WERI-Rb-1 (cell line): Measurements from ENCODE around the gene KLF3.
A peak's percentile ranks its signal among the peaks of the same experiment; 100 is the strongest.

Experiments
- DNase-seq: peaks from one replicate; pipeline ENCODE4 v3.0.0-alpha.2; 2020
- H3K27ac ChIP-seq: fragments of 250-450 bp; sonication (Bioruptor Pico); 2 replicates; pipeline ENCODE4 v1.5.1; 2020; ENCODE audit warnings: mild to moderate bottlenecking, moderate library complexity
- H3K27me3 ChIP-seq: fragments of 250-450 bp; sonication (Bioruptor Pico); 2 replicates; pipeline ENCODE4 v1.5.1; 2021; ENCODE audit warnings: mild to moderate bottlenecking, low read depth, moderate library complexity; ENCODE audit not compliant: insufficient read depth, severe bottlenecking
- H3K36me3 ChIP-seq: fragments of 250-450 bp; sonication (Bioruptor Pico); 2 replicates; pipeline ENCODE4 v1.5.1; 2020; ENCODE audit warnings: mild to moderate bottlenecking, moderate library complexity
- H3K4me3 ChIP-seq: 2 replicates; pipeline ENCODE4 v1.5.1; 2011; ENCODE audit warnings: low read depth, mild to moderate bottlenecking, control low read depth, low read length
- H3K9me3 ChIP-seq: fragments of 250-450 bp; sonication (Bioruptor Pico); 2 replicates; pipeline ENCODE4 v1.5.1; 2021; ENCODE audit warnings: mild to moderate bottlenecking, moderate library complexity; ENCODE audit not compliant: severe bottlenecking
- TF ChIP-seq, protein P1 (sequence below): IDR thresholded peaks from 2 replicates; pipeline ENCODE4 v1.5.1; 2011; ENCODE audit warnings: low read depth, mild to moderate bottlenecking, control low read depth, inconsistent platforms, low read length

Gene KLF3

DNA sequence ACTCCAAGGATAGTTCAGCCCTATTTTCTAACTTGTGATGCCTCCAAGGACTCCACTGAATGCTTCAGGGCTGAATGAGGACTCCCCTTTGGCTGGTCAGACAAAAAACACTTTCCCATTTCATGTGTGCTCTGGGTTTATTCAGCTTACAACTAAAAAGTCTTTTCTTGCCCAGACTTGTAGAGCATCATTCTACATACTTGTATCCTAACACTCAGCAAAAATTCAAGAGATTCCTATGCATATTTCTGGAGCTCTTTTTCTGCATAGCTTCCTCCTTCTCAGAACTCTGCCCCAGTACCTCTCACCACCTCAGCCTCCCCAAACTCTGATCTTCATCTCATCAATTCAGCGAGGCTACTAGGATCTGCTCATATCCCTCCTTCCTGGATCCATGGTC, 22.2 kb upstream of the KLF3 start:
- no peak overlapping the region for H3K27ac ChIP-seq
- TF ChIP-seq, protein P1, sequence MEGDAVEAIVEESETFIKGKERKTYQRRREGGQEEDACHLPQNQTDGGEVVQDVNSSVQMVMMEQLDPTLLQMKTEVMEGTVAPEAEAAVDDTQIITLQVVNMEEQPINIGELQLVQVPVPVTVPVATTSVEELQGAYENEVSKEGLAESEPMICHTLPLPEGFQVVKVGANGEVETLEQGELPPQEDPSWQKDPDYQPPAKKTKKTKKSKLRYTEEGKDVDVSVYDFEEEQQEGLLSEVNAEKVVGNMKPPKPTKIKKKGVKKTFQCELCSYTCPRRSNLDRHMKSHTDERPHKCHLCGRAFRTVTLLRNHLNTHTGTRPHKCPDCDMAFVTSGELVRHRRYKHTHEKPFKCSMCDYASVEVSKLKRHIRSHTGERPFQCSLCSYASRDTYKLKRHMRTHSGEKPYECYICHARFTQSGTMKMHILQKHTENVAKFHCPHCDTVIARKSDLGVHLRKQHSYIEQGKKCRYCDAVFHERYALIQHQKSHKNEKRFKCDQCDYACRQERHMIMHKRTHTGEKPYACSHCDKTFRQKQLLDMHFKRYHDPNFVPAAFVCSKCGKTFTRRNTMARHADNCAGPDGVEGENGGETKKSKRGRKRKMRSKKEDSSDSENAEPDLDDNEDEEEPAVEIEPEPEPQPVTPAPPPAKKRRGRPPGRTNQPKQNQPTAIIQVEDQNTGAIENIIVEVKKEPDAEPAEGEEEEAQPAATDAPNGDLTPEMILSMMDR: no peak
- no peak for DNase-seq

DNA sequence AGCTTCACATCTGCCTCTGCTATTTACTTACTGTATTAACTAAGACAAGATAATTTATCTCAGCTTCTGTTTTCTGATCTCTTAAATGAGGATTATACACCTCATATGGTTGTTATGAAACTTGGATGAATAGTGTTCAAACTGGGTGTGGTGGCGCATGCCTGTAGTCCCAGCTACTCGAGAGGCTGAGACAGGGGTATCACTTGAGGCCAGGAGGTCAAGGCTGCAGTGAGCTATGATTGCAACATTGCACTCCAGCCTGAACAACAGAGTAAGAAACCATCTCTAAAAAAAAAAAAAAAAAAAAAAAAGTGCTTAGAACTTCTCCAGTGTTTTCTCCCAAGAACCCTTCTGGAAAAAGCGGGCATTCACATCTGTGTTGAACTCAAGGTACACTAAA, 19.8 kb upstream of the KLF3 start:
- DNase-seq: no peak
- Histone ChIP-seq H3K27me3 (no peaks in the 10 kb centered on the region), H3K4me3 (no peak overlapping the region), H3K9me3 (no peaks in the 10 kb centered on the region), H3K36me3 (no peaks in the 10 kb centered on the region), H3K27ac (no peak overlapping the region)
- TF ChIP-seq, protein P1: no peak

More for the DNA sequence above, 22.2 kb upstream of the KLF3 start:
- Histone ChIP-seq H3K4me3 (no peak overlapping the region), H3K9me3 (no peaks in the 10 kb centered on the region), H3K27me3 (no peaks in the 10 kb centered on the region), H3K36me3 (no peaks in the 10 kb centered on the region)

- DNase-seq: no peak
- no peak overlapping the region for H3K4me3 ChIP-seq
- H3K27ac ChIP-seq: no peak overlapping the region
- no peaks in the 10 kb centered on the region for H3K9me3 ChIP-seq
- H3K36me3 ChIP-seq: no peaks in the 10 kb centered on the region
- no peaks in the 10 kb centered on the region for H3K27me3 ChIP-seq
- TF ChIP-seq, protein P1: no peak
Observed at GRCh38 chr4:38647101-38647819, 16.7 kb upstream of the KLF3 start.

GRCh38 chr4:38650133-38650532, 13.9 kb upstream of the KLF3 start:
- Histone ChIP-seq H3K27me3 (no peaks in the 10 kb centered on the region), H3K4me3 (no peak overlapping the region), H3K36me3 (no peaks in the 10 kb centered on the region), H3K9me3 (no peaks in the 10 kb centered on the region), H3K27ac (no peak overlapping the region)
- TF ChIP-seq, protein P1: no peak
- DNase-seq: peak; percentile 40

DNA sequence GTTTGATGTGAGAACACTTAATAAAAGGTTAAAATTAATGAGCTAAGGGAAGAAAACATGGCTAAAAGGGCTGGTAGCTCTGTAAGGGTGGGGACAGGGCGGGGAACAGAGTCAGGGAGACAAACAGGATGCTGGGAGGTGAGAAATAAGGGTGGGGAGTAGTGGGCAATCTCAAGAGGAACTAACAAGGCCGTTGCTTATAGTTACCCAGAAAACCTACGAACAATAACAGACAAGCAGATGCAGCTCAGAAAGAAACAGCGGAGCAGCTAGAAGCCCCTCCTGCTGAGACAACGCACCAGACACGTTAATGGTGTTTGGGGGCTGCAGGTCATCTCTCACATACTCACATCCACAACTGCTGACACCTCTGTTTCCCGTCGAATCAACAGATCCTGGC, 9.7 kb upstream of the KLF3 start:
- TF ChIP-seq, protein P1: no peak

DNA sequence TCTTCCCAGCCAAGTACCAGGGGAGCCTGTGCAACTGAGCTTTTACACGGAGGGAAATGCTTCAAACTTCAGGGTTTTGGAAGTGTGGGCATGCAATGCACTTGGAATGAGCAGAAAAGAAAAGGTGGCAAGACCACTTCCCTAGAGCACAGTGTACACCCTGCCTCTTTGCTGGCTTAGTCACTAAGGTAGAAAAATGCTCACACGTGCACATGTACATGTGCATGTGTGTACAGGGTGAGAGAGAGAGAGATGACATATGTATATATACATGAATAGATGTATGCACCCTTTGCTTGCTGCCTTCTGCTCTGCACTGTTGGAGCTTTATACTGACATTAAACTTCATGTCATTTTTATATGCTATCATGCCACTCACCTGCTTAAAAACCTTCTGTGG, 7.9 kb upstream of the KLF3 start:
- no peak overlapping the region for H3K27ac ChIP-seq
- no peak for DNase-seq
- H3K36me3 ChIP-seq: no peaks in the 10 kb centered on the region
- TF ChIP-seq, protein P1: no peak
- no peak overlapping the region for H3K4me3 ChIP-seq
- H3K27me3 ChIP-seq: no peaks in the 10 kb centered on the region
- H3K9me3 ChIP-seq: no peaks in the 10 kb centered on the region

More for the DNA sequence above, 9.7 kb upstream of the KLF3 start:
- H3K9me3 ChIP-seq: no peaks in the 10 kb centered on the region
- no peak overlapping the region for H3K4me3 ChIP-seq
- H3K36me3 ChIP-seq: no peaks in the 10 kb centered on the region
- DNase-seq: no peak
- H3K27ac ChIP-seq: no peak overlapping the region
- no peaks in the 10 kb centered on the region for H3K27me3 ChIP-seq
